ENCODE data around the gene P2RX2.

GRCh38 chr12:132618683-132619043 lies at the start of gene P2RX2:
- TF ChIP-seq EZH2 (IDR thresholded peaks at IDR 0.05; ENCODE audit: low read depth): no peak
- no peak for TF ChIP-seq CTCF (conservative IDR thresholded peaks at IDR 0.05)

Measured in PC-9 (cell line).